NCI-H446 treated with DMSO at 0.1 percent for 48 hours (cell line): Measurements from ENCODE around the gene ZBP1.

Source experiments
- DNase-seq: peaks from one replicate; lab custom pipeline; 2025; lab: John Stamatoyannopoulos, UW

Gene ZBP1

GRCh38 chr20:57617079-57617795, 3.0 kb downstream of the ZBP1 start:
- no peak for DNase-seq

DNA sequence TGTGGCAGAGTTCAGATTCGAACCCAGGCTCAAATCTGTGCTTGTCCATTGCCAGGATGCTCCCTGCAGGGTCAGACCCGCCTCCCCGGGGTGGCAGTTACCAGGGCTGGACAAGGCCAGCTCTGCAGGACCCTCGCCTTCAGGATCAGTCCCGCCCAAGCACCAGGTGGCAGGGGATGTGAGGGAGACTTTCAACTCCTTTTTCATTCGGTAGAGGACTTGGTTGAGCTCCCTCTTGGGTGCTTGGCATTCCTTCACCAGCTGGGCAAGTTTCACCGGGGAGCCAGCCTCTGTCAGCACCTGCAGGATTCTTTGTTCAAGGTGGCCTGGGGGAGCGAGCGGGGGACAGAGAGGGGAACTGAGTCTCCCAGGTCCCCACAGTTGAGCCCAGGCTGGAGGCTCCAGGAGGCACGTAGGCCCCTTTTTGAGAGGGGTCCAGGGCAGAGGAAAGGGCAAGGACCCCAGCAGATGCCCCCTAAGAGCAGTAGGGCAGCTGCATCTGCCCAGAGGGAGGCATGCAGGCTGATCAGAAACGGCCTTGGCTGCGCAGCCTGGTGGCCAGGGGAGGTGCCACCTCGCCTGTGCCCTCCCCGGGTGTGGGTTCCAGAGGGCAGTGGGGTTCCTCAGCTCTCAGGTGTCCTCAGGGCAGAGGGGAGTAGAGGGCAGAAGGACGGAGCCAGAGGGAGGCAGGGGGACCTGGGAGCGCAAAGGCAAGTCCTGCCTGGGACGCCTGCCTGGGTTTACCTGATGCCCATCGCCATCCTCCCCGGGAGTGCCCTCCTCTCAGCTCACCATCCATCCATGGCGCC, 3.9 kb downstream of the ZBP1 start:
- no peak for DNase-seq

GRCh38 chr20:57615445-57615811, 4.8 kb downstream of the ZBP1 start:
- DNase-seq: no peak

- DNase-seq: no peak
Measured at GRCh38 chr20:57614490-57615444, 5.5 kb downstream of the ZBP1 start.

DNA sequence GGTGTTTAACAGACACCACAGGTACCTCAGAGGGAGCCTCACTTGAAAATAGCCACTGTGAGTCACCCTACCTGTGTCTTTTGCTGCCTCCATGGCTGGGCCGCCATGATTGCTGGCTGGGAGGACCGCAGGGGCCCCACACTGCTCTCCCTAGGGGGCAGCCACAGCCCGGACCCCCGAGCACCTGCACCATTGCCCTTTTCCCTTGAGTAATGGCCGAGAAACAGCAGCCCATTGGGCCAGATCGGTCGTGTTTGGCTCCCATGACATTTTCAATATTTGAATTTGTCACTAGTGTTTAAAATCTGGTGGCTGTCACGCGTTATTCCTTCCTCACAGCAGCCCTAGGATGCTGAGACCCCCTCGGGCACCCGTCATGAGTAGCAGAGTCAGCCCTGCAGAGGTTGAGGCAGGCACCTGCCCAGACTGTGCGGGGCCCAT, 6.7 kb downstream of the ZBP1 start:
- DNase-seq: no peak

DNA sequence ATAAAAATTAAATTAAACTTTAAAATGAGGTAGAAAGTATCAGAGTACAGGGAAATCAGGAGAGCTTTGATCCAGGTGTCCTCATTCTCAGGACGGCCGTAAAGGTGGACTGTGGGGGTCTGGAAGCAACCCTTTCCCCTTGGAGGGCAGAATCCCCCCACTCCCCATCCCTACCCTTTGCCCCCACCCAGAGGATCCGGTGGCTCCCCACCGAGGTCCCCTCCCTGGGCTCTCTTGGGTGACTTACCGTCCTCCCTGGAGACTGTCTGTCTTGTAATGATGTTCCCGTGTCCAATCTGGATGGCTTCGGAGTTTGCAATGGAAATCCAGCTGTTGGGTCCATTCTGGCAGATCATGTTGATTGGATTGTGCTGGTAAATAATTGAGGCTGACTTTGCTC, 7.3 kb downstream of the ZBP1 start:
- DNase-seq: no peak

DNA sequence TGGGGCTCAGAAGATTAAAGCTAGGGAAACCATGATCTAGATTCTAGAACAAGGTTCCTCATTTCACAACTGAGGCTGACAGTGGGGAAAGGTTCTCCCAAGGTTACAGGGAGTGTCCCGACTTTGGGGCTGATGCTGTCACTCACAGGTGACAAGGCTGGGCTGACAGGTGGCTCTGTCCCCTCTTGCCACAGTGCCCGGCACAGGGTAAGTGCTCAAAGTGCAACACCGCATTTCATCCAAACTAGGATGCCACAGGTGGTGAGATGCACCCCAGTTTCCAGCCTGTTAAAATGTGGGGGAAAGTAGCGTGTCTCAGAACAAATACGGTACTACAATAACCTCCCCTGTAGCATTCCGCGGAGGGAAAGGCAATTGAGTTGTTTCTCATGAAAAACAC, 7.8 kb downstream of the ZBP1 start:
- DNase-seq: no peak

GRCh38 chr20:57611586-57612311, 8.5 kb downstream of the ZBP1 start:
- DNase-seq: no peak

DNA sequence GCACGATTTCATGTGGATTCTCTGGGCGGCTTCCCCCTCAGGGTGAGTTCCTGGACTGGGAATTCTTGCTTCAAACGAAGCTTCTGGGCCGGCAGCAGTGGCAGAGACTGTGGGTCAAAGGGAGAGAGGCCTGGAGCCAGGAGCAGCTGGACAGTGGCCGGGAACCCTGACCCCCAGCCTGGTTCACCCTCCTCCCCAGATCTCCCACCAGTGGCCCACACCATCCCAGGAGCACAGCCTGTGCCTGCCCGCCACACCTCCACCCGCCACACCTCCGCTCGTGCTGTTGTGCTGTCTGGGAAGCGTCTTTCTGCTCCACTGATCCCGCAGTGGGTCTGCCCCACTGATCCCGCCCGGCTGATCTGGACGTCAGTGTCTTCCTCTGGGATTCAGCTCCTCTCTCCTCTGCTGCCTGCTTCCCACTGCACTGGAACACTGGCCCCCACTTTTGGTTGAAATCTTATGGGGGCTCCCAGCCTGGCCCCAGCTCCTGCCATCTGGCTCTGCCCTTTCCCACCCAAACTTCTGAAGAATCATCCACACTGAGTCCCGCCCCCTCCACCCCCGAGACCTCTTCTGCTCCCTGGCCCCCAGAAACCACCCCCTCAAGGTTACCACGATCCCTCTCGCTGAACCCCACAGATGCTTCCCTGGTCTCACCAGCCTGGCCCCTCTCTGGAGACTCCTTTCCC, 9.8 kb downstream of the ZBP1 start:
- DNase-seq: no peak

GRCh38 chr20:57609842-57610167, 10.4 kb downstream of the ZBP1 start:
- no peak for DNase-seq

GRCh38 chr20:57609086-57609841, 11.0 kb downstream of the ZBP1 start:
- DNase-seq: no peak

DNA sequence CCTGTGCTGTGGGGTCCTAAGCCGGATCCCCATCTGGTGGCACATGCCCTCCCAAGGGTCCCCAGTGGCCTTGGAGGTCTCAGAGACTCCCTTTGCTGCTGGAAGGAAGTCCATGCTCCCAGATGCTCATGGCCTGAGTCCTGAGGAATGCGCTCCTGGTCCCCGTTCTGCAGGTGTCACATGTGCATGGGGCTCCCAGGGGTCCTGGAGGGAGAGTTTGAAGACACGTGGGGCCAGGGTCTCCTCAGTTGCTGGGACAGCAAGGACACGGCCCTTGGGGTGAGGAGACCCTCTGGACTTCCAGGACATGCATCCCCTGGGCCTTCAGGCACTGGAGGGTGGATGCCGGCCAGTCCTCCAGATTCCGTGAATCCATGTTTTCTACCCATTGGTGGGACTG, 11.7 kb downstream of the ZBP1 start:
- no peak for DNase-seq

DNA sequence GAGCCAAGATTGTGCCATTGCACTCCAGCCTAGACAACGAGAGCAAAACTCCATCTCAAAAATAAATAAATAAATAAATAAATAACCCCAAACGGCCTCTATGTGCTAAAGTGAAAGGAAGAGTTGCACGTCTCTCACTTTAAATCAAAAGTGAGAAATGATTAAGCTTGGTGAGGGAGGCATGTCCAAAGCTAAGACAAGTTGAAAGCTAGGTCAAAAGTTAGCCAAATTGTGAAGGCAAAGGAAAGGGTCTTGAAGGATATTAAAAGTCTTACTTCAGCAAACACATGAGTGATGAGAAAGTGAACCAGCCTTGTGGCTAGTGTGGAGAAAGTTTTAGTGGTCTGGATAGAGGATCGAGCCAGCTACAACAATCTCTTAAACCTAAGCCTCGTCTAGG, 14.3 kb downstream of the ZBP1 start:
- DNase-seq: no peak

DNA sequence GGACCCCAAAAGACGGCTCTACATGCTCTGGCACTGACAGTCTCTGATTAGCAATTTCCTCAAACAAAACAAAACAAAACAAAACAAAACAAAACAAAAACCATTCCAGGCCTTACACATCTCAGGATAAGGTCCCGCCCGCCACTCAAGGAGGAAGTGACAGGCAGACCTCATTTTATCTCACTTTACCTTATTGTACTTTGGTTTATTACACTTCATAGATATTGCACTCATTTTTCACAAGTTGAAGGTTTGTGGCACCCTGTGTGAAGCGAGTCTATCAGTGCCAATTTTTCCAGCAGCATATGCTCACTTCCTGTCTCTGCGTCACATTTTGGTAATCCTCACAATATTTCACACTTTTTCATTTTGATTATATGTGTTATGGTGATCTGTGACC, 15.2 kb downstream of the ZBP1 start:
- DNase-seq: no peak

DNA sequence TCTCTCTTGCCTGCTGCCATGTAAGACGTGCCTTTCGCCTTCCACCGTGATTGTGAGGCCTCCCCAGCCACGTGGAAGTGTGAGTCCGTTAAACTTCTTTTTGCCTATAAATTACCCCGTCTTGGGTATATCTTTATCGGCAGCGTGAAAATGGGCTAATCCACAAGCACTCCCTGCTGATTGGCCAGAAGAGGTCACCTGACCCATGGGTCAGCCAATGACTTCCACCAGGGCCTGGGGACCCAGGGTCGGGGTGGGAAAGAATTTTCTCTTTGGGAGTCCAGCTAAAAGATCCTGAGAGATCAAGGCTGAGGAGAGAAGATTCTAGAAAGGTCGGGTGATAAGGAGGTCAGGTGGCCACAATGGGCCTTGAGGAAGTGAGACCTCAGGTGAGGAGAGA, 17.1 kb downstream of the ZBP1 start:
- no peak for DNase-seq

GRCh38 chr20:57601737-57602136, 18.5 kb downstream of the ZBP1 start:
- DNase-seq: no peak

- no peak for DNase-seq
Measured at GRCh38 chr20:57601211-57601570, 19.0 kb downstream of the ZBP1 start.

GRCh38 chr20:57600320-57601210, 19.7 kb downstream of the ZBP1 start:
- no peak for DNase-seq

DNA sequence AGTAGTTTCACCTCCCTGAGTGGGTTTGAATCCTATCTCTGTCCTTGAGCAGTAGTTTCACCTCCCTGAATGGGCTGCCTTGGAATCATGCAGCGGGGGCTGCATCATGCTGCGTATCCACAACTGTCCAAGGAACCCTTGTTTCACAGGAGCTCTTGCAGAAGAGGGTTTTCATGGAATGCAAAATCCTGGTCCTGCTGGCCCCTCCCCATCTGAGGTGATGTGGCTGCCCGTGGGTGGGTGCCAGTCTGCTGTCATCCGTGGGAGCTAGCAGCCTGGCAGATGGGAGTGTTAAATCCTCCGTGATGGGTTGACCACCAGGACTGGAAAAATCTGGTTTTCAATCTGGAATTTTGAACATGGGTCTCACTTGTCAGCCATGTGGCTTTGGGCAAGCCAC, 21.7 kb downstream of the ZBP1 start:
- DNase-seq: no peak

DNA sequence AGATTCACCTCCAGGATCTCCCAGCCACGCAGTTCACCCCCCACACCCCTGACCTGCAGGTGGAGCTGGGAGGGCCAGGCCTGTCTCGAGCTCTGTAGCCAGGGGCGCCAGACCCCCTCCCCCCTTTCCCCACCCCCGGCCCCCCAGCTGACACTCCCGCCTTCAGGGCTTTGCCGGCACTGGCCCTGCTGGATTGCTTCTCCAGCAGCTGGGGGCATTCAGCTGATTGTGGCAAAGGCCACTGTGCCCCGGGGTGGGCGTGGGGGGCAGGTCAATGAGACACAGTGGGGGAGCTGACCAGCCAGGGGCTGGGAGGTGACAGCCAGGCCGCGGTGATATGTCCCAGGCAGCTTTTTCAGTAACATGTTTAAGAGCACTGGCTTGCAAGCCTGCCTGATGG, 22.2 kb downstream of the ZBP1 start:
- no peak for DNase-seq
